WTC11 (cell line): ENCODE results near the gene OSBPL9. TPM values are rescaled to one million over a fixed set of nuclear protein-coding genes. Genes with fewer than 3 reads are reported as not detected.

ENCODE experiments used
- ATAC-seq: fragments of 200-7000 bp; cut with Tn5 transposase; 2 replicates; pipeline ENCODE4 v1.10.0; 2021; ENCODE audit warnings: mild to moderate bottlenecking, moderate library complexity
- CTCF ChIA-PET: fragments of 300-600 bp; sonication (Branson Sonifier 250); formaldehyde crosslinking; loops from one replicate; lab custom pipeline; 2021; ENCODE audit warnings: antibody characterized with exemption; lab: Charles Lee
- POLR2A ChIA-PET: fragments of 350-600 bp; sonication (Branson Sonifier 250); formaldehyde crosslinking; loops from one replicate; lab custom pipeline; 2021; ENCODE audit warnings: antibody characterized with exemption; lab: Charles Lee
- DNase-seq: peaks from one replicate; pipeline ENCODE4 v3.0.0; 2021; ENCODE audit warnings: low spot score
- H3K27ac Mint-ChIP-seq: 2 replicates; pipeline ENCODE4 v1.8.0; 2021; ENCODE audit warnings: mixed read lengths
- H3K27me3 Mint-ChIP-seq: 2 replicates; pipeline ENCODE4 v1.8.0; 2021; ENCODE audit warnings: low read depth, mild to moderate bottlenecking, moderate library complexity, mixed read lengths
- H3K36me3 Mint-ChIP-seq: 2 replicates; pipeline ENCODE4 v1.8.0; 2021; ENCODE audit warnings: mixed read lengths
- H3K4me1 Mint-ChIP-seq: 2 replicates; pipeline ENCODE4 v1.8.0; 2022; ENCODE audit warnings: mixed read lengths
- H3K4me3 Mint-ChIP-seq: 2 replicates; pipeline ENCODE4 v1.8.0; 2021; ENCODE audit warnings: mild to moderate bottlenecking, moderate library complexity, mixed read lengths
- H3K9me3 Mint-ChIP-seq: 2 replicates; pipeline ENCODE4 v1.8.0; 2021; ENCODE audit warnings: mixed read lengths
- ETV6 ChIP-seq: sonication (generic); formaldehyde crosslinking; IDR thresholded peaks from 2 replicates; pipeline ENCODE4 v1.8.1; 2022; ENCODE audit warnings: mild to moderate bottlenecking, missing genetic modification reagents
- GRHL2 ChIP-seq: fragments of 250-450 bp; sonication (Bioruptor Pico); IDR thresholded peaks from 2 replicates; pipeline ENCODE4 v1.8.0; 2022; ENCODE audit warnings: mild to moderate bottlenecking, moderate library complexity; ENCODE audit not compliant: insufficient replicate concordance, severe bottlenecking
- JAZF1 ChIP-seq: fragments of 250-450 bp; sonication (Bioruptor Pico); IDR thresholded peaks from 2 replicates; pipeline ENCODE4 v1.9.0; 2021; ENCODE audit warnings: moderate library complexity, mild to moderate bottlenecking, inconsistent platforms
- NFYB ChIP-seq: sonication (generic); formaldehyde crosslinking; conservative IDR thresholded peaks from 2 replicates; pipeline ENCODE4 v1.8.0; 2022; ENCODE audit warnings: low read depth, missing genetic modification reagents
- OVOL2 ChIP-seq: fragments of 250-450 bp; sonication (Bioruptor Pico); IDR thresholded peaks from 2 replicates; pipeline ENCODE4 v1.9.0; 2021; ENCODE audit warnings: mild to moderate bottlenecking, borderline replicate concordance
- PRDM15 ChIP-seq: sonication (generic); formaldehyde crosslinking; IDR thresholded peaks from 2 replicates; pipeline ENCODE4 v1.8.0; 2022; ENCODE audit warnings: missing genetic modification reagents
- STAT6 ChIP-seq: sonication (generic); formaldehyde crosslinking; conservative IDR thresholded peaks from 2 replicates; pipeline ENCODE4 v1.8.1; 2023; ENCODE audit warnings: mild to moderate bottlenecking, low read depth, missing genetic modification reagents, moderate library complexity
- TEAD4 ChIP-seq: sonication (generic); formaldehyde crosslinking; IDR thresholded peaks from 2 replicates; pipeline ENCODE4 v1.8.0; 2022; ENCODE audit warnings: mild to moderate bottlenecking, missing genetic modification reagents
- ZNF263 ChIP-seq: sonication (generic); formaldehyde crosslinking; IDR thresholded peaks from 2 replicates; pipeline ENCODE4 v1.8.1; 2022; ENCODE audit warnings: low read depth, mild to moderate bottlenecking, moderate library complexity, missing genetic modification reagents
- ZNF425 ChIP-seq: fragments of 250-450 bp; sonication (Bioruptor Pico); conservative IDR thresholded peaks from 2 replicates; pipeline ENCODE4 v1.9.0; 2021; ENCODE audit warnings: mild to moderate bottlenecking
- ZNF512 ChIP-seq: sonication (generic); formaldehyde crosslinking; IDR thresholded peaks from 2 replicates; pipeline ENCODE4 v1.8.1; 2022; ENCODE audit warnings: missing genetic modification reagents, borderline replicate concordance
- total RNA-seq: library from RNA; stranded (reverse); gene quantifications from 3 replicates; pipeline ENCODE4 v1.2.3, GENCODE V29; 2021
- TF ChIP-seq, protein P1 (sequence below): fragments of 250-450 bp; sonication (Bioruptor Pico); IDR thresholded peaks from 2 replicates; pipeline ENCODE4 v1.8.0; 2021; ENCODE audit warnings: mild to moderate bottlenecking
- TF ChIP-seq, protein P2 (sequence below): sonication (generic); formaldehyde crosslinking; IDR thresholded peaks from 2 replicates; pipeline ENCODE4 v1.8.1; 2023; ENCODE audit warnings: mild to moderate bottlenecking, moderate library complexity, missing genetic modification reagents

OSBPL9 gene
- total RNA-seq, 1 experiment from 2014 or later: 55.6 TPM

DNA sequence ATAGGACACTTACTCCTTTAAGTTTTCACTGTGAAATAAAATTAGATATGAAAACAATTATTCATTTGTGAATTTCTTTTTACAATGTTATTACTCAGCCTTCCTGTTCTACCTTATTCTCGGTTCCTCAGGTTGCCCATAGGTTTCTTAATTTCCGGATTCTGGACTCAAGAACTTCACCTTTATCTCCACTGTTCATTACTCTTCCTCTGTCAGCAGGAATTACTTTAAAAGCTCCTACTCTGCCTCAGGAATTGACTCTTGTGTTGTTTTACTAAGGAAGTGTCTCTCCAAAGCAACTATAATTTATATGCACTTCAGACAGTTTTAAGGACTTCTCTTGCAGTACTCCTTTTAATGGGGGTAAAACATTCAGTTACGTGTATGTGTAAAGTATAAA lies 123.8 kb downstream of the OSBPL9 start:
- H3K4me3 Mint-ChIP-seq: no peak overlapping the region
- ChIA-PET CTCF (interaction anchor here (0.6 kb wide), 1 partner anchor 455 kb away, joined by 6 read pairs; no protein-coding TSS in a partner anchor), POLR2A (no interaction called here)
- no peaks in the 10 kb centered on the region for H3K9me3 Mint-ChIP-seq
- H3K4me1 Mint-ChIP-seq: peaks cover 16% of the 10 kb centered on the region
- DNase-seq: no peak
- no peak overlapping the region for H3K27ac Mint-ChIP-seq
- H3K27me3 Mint-ChIP-seq: no peaks in the 10 kb centered on the region
- no peak for ATAC-seq
- TF ChIP-seq, protein P1, sequence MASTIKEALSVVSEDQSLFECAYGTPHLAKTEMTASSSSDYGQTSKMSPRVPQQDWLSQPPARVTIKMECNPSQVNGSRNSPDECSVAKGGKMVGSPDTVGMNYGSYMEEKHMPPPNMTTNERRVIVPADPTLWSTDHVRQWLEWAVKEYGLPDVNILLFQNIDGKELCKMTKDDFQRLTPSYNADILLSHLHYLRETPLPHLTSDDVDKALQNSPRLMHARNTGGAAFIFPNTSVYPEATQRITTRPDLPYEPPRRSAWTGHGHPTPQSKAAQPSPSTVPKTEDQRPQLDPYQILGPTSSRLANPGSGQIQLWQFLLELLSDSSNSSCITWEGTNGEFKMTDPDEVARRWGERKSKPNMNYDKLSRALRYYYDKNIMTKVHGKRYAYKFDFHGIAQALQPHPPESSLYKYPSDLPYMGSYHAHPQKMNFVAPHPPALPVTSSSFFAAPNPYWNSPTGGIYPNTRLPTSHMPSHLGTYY (CRISPR knock-in tag): no peak
- TF ChIP-seq ZNF512 (CRISPR knock-in tag) (no peak), JAZF1 (CRISPR knock-in tag) (no peak), TEAD4 (no peak), ZNF425 (no peak), STAT6 (CRISPR knock-in tag) (no peak), NFYB (CRISPR knock-in tag) (no peak), OVOL2 (CRISPR knock-in tag) (no peak), PRDM15 (no peak), ETV6 (CRISPR knock-in tag) (no peak), GRHL2 (CRISPR knock-in tag) (no peak), ZNF263 (CRISPR knock-in tag) (no peak)
- TF ChIP-seq, protein P2, sequence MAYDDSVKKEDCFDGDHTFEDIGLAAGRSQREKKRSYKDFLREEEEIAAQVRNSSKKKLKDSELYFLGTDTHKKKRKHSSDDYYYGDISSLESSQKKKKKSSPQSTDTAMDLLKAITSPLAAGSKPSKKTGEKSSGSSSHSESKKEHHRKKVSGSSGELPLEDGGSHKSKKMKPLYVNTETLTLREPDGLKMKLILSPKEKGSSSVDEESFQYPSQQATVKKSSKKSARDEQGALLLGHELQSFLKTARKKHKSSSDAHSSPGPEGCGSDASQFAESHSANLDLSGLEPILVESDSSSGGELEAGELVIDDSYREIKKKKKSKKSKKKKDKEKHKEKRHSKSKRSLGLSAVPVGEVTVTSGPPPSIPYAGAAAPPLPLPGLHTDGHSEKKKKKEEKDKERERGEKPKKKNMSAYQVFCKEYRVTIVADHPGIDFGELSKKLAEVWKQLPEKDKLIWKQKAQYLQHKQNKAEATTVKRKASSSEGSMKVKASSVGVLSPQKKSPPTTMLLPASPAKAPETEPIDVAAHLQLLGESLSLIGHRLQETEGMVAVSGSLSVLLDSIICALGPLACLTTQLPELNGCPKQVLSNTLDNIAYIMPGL (CRISPR knock-in tag): no peak
- H3K36me3 Mint-ChIP-seq: no peaks in the 10 kb centered on the region
